ENCODE data around the gene SORCS2.
"Not testable (repeated sequence)": the region's sequence is repeated elsewhere in the genome, so short reads cannot be mapped to it uniquely, and the experiment has no call there.

The SORCS2 gene

GRCh38 chr4:7200801-7201200 is 8.5 kb downstream of the SORCS2 start:
- DNase-seq, result no peak

- DNase-seq, result no peak
Measured at GRCh38 chr4:7201420-7202305, 9.3 kb downstream of the SORCS2 start.

DNA sequence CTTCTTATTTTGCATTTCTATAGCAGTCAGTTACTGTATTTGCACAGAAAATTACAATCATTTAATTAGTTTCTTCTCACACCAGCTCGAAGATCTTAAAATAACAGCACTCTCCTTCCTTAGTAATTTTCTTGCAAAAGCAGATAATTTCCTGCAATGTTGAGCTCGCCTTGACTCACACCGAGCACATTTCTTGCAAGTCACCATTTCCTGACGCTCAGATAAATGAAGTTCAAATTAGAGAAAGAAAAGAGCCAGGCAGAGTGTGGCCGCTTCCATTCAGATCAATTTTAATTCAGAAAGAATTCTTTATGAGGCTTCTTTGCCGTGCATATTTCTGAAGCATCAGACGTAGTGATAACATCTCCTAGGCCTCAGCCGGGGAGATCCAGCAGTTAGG is 10.1 kb downstream of the SORCS2 start:
- DNase-seq, result no peak

GRCh38 chr4:7204656-7205387 is 12.5 kb downstream of the SORCS2 start:
- no peak for DNase-seq

- DNase-seq, result no peak
Measured at GRCh38 chr4:7206385-7206784, 14.0 kb downstream of the SORCS2 start.

GRCh38 chr4:7206911-7207567 is 14.7 kb downstream of the SORCS2 start:
- DNase-seq, result no peak

GRCh38 chr4:7207628-7208231 is 15.4 kb downstream of the SORCS2 start:
- DNase-seq, result no peak

- DNase-seq, result no peak
Measured at GRCh38 chr4:7208509-7209451, 16.4 kb downstream of the SORCS2 start.

DNA sequence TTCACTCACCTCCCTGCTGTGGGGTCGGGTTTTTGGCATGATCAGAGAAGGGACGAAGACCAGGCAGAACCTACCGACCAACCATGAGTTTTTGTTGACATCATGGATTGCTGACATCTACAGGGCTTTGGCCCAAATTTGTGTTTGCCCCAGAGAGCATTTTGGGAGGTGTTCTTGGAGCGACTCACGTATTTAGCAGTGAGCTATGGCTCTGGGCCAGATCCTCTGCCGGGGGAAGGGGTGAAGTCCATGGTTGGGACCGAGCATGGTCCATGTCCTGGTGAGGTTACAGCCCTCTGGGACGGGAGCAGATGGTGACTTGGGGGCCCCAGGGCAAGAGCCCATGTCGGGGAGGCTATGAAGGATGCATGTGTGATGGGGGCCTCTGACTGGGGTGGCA is 17.4 kb downstream of the SORCS2 start:
- no peak for DNase-seq

DNA sequence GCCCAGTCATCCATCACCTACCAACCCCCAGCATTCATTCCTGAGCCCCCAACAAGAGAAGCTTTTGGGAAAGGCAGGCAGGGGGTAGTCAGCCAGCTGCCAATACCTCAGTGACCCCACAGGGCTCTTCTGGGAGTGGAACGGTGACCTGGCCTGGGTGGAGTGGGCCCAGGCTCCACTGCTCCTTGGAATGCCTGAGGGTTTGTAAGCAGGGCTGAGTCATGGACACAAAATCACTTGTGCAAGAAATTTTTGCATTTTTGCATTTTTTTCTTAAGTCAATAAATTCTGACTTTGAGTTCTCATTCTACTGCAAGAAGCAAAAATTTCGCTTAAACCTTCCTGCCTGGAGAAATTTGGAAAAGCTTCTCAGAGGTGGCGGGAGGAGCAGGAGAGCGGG is 18.5 kb downstream of the SORCS2 start:
- DNase-seq, result no peak

GRCh38 chr4:7212101-7212674 is 19.9 kb downstream of the SORCS2 start:
- no peak for DNase-seq

DNA sequence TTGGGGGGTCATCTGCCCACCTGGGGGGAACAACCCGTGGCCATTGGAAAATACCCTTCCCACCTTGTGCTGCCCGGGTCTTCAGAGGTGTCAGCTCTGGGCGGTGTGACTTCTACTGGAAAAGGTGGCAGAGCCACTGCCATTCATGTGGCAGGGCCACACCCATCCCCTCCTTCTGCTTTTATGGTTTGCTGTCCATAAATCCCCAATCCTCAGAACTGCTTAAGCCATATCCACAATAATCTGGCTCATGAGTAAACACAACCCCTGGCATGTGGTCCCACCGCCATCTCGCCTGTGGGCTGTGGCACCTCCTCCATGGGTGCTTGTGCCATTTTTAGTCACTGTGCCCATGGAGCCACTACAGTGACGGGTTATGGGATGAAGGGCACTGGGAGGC is 20.6 kb downstream of the SORCS2 start:
- no peak for DNase-seq

DNA sequence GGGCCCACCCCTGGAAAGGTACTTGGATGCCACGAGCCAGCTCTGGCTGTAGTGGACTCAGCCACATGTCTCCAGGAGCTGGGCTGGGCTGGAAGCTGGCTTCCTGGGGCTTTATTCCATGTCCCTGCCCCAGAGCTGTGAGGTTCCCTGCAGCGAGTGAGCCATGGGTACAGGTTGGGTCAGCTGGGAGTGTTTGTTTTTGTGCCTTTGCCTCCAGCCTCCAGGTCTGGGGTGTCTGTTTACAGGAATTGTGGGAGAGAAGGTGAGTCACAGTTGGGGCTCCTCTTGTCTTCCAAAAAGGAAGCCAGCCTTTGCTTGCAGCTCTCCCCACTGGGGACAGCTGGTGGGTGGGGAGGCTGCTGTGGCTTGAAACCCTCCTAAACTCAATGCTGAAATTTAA is 21.5 kb downstream of the SORCS2 start:
- no peak for DNase-seq

DNA sequence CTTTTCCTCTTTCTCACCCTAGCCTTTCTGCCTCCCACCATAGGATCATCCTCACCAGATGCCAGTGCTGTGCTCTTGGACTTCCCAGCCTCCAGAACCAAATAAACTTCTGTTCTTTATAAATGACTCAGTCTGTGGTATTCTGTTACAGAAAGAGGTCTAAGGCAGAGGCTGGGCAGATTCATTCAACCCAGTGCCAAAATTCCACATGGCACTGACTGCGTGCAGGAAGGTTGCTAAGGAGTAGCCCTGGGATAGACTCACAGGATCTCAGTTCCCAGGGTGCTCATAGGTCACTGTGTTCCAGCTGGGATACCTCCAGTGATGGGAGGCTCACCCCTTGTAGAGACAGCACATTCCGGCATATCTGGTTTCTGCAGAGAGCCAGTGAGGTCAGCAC is 22.0 kb downstream of the SORCS2 start:
- DNase-seq, result no peak

- not testable (repeated sequence) for DNase-seq
Measured at GRCh38 chr4:7215187-7215586, 22.8 kb downstream of the SORCS2 start.

- DNase-seq, result no peak
Measured at GRCh38 chr4:7217039-7217438, 24.7 kb downstream of the SORCS2 start.

DNA sequence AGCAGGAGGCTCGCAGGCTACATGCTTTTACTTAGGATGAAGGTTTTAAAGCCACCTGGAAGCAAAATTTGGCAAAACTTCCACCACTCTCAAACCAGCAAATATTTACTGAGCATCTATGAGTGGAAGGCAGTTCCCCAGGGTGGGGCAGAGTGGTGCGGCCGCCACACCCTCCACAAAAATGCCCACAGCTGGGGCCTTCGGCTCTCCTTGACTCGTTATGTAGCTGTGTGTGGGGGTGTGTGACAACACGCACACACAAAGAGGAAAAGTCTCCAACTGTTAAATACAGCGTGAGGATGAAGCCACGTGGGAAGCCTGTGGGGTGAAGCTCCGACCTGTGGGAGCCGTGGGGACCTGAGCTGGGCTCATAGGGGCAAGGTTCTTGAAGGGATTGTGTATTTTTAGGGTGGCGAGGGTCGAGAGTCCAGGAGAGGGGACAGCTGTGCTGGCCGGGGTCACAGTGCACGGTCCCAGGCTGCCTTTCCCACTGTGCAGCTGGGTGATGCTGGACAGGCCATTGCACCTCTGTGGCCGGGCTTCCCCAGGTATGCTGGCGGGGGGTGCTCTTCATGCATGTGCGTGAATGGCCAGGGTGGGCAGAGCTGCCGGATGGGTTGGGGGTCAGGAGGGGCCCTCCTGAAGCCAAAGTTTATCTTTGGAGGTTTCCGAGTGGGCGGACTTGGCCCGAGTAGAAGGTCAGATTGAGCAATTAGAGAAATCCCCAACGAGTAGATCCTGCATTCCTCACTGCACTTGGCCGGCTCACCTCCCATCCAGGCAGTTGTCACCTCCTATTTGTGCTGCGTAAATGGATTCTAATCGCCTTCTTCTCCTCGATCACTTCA is 25.4 kb downstream of the SORCS2 start:
- DNase-seq, result no peak

- DNase-seq, result no peak
Measured at GRCh38 chr4:7218686-7219085, 26.3 kb downstream of the SORCS2 start.

- DNase-seq, result no peak
Measured at GRCh38 chr4:7222521-7222920, 30.2 kb downstream of the SORCS2 start.

GRCh38 chr4:7223541-7223940 is 31.2 kb downstream of the SORCS2 start:
- DNase-seq, result no peak
